A673 (cell line): ENCODE measurements around the gene RAB44.

Source experiments
- CTCF ChIP-seq: fragments of 300-800, 200-600 bp; sonication (generic); conservative IDR thresholded peaks from 2 replicates; pipeline ENCODE4 v1.5.1; 2017; ENCODE audit warnings: low read depth, mild to moderate bottlenecking, antibody characterized with exemption, low read length, moderate library complexity, mixed read lengths
- EZH2 ChIP-seq: fragments of 200-600 bp; sonication (generic); IDR thresholded peaks from 2 replicates; pipeline ENCODE4 v1.6.1; 2017; ENCODE audit warnings: borderline replicate concordance, low read depth, mild to moderate bottlenecking, mixed read lengths, antibody characterized with exemption, low read length; ENCODE audit not compliant: poor library complexity, severe bottlenecking

GRCh38 chr6:36683656-36684446 is 13.8 kb upstream of the RAB44 start:
- TF ChIP-seq CTCF: no peak
- no peak for TF ChIP-seq EZH2
